Nephron (organoid): ENCODE data around the gene MTMR6.
A peak's percentile ranks its signal among the peaks of the same experiment; 100 is the strongest.

Source experiments
- H3K27ac Mint-ChIP-seq, 3 experiments: 2 replicates each; pipeline ENCODE4 v1.8.0; 2020; ENCODE audit warnings: mixed read lengths in 3 of 3, mild to moderate bottlenecking in 2 of 3, moderate library complexity in 1 of 3
- H3K27me3 Mint-ChIP-seq: 2 replicates; pipeline ENCODE4 v1.8.0; 2021; ENCODE audit warnings: low read depth, mild to moderate bottlenecking, moderate library complexity, mixed read lengths
- H3K36me3 Mint-ChIP-seq: 2 replicates; pipeline ENCODE4 v1.8.0; 2020; ENCODE audit warnings: low read depth, mixed read lengths
- H3K4me1 Mint-ChIP-seq: 2 replicates; pipeline ENCODE4 v1.8.0; 2020; ENCODE audit warnings: mixed read lengths
- H3K4me3 Mint-ChIP-seq, 3 experiments: 2 replicates each; pipeline ENCODE4 v1.8.0; 2020; ENCODE audit warnings: mild to moderate bottlenecking in 3 of 3, mixed read lengths in 3 of 3, moderate library complexity in 2 of 3
- H3K9me3 Mint-ChIP-seq: 2 replicates; pipeline ENCODE4 v1.8.0; 2020; ENCODE audit warnings: mixed read lengths
- CTCF ChIP-seq, 3 experiments: fragments of 200-600 bp; sonication (generic); IDR thresholded peaks; one replicate each; pipeline ENCODE4 v1.5.0; 2021; ENCODE audit warnings: antibody characterized with exemption in 3 of 3; ENCODE audit not compliant: unreplicated experiment in 3 of 3

MTMR6 gene

GRCh38 chr13:25300861-25301346, 13.6 kb upstream of the MTMR6 start:
- Mint-ChIP-seq H3K4me1 (peaks cover 27% of the 10 kb centered on the region), H3K4me3 (peak overlapping the region; percentile 93 to 97 (median 95)), H3K9me3 (no peaks in the 10 kb centered on the region)

GRCh38 chr13:25295701-25296100, 8.4 kb upstream of the MTMR6 start:
- TF ChIP-seq CTCF (IDR thresholded peaks at IDR 0.05; ENCODE audit: unreplicated experiment in 3 of 3), result no peak
- H3K9me3 Mint-ChIP-seq, result no peaks in the 10 kb centered on the region
- H3K4me3 Mint-ChIP-seq, result no peak overlapping the region
- H3K27ac Mint-ChIP-seq, result no peak overlapping the region
- H3K36me3 Mint-ChIP-seq, result no peaks in the 10 kb centered on the region
- H3K27me3 Mint-ChIP-seq, result peaks cover 22% of the 10 kb centered on the region
- H3K4me1 Mint-ChIP-seq, result peaks cover 5% of the 10 kb centered on the region

More at GRCh38 chr13:25300861-25301346, 13.6 kb upstream of the MTMR6 start:
- TF ChIP-seq CTCF (IDR thresholded peaks at IDR 0.05; ENCODE audit: unreplicated experiment in 3 of 3), result no peak
- H3K27ac Mint-ChIP-seq, result peak overlapping the region; percentile 93 to 98 (median 93)
- peaks cover 6% of the 10 kb centered on the region for H3K36me3 Mint-ChIP-seq
- H3K27me3 Mint-ChIP-seq, result peaks cover 14% of the 10 kb centered on the region

GRCh38 chr13:25295228-25295627, 7.9 kb upstream of the MTMR6 start:
- H3K27ac Mint-ChIP-seq, result no peak overlapping the region
- peaks cover 5% of the 10 kb centered on the region for H3K4me1 Mint-ChIP-seq
- H3K4me3 Mint-ChIP-seq, result no peak overlapping the region
- H3K27me3 Mint-ChIP-seq, result peaks cover 22% of the 10 kb centered on the region
- no peaks in the 10 kb centered on the region for H3K9me3 Mint-ChIP-seq
- no peaks in the 10 kb centered on the region for H3K36me3 Mint-ChIP-seq
- no peak for TF ChIP-seq CTCF (IDR thresholded peaks at IDR 0.05; ENCODE audit: unreplicated experiment in 3 of 3)

GRCh38 chr13:25292301-25292700, 5.0 kb upstream of the MTMR6 start:
- Mint-ChIP-seq H3K4me1 (peaks cover 5% of the 10 kb centered on the region), H3K9me3 (no peaks in the 10 kb centered on the region), H3K27ac (peak overlapping the region; percentile 20 to 78 (median 23)), H3K27me3 (peaks cover 12% of the 10 kb centered on the region), H3K4me3 (no peak overlapping the region), H3K36me3 (no peaks in the 10 kb centered on the region)
- TF ChIP-seq CTCF (IDR thresholded peaks at IDR 0.05; ENCODE audit: unreplicated experiment in 3 of 3), result no peak

- peaks cover 5% of the 10 kb centered on the region for H3K4me1 Mint-ChIP-seq
- H3K27ac Mint-ChIP-seq, result peak overlapping the region; percentile 20 to 78 (median 23)
- no peak for TF ChIP-seq CTCF (IDR thresholded peaks at IDR 0.05; ENCODE audit: unreplicated experiment in 3 of 3)
- H3K9me3 Mint-ChIP-seq, result no peaks in the 10 kb centered on the region
- no peak overlapping the region for H3K4me3 Mint-ChIP-seq
- H3K27me3 Mint-ChIP-seq, result peaks cover 8% of the 10 kb centered on the region
- no peaks in the 10 kb centered on the region for H3K36me3 Mint-ChIP-seq
Measured at GRCh38 chr13:25291691-25292090, 4.4 kb upstream of the MTMR6 start.

GRCh38 chr13:25288966-25289365, 1.7 kb upstream of the MTMR6 start:
- peak overlapping the region in 2 of 3 experiments; percentile 38 to 63 for H3K4me3 Mint-ChIP-seq
- H3K27me3 Mint-ChIP-seq, result peaks cover 4% of the 10 kb centered on the region
- H3K36me3 Mint-ChIP-seq, result no peaks in the 10 kb centered on the region
- no peak for TF ChIP-seq CTCF (IDR thresholded peaks at IDR 0.05; ENCODE audit: unreplicated experiment in 3 of 3)
- peak overlapping the region in 1 of 3 experiments; percentile 42 for H3K27ac Mint-ChIP-seq
- H3K9me3 Mint-ChIP-seq, result no peaks in the 10 kb centered on the region
- peaks cover 22% of the 10 kb centered on the region for H3K4me1 Mint-ChIP-seq
